T-helper 2 cell treated with Interferon-gamma antibody and Interleukin-4, amounts not matched to agents 5 μg/mL and 100 μg/mL, for 36 hours (primary cell): Measurements from ENCODE around the gene PIK3IP1.
"Not testable (repeated sequence)": the region's sequence is repeated elsewhere in the genome, so short reads cannot be mapped to it uniquely, and the experiment has no call there.

Source experiments
- DNase-seq: peaks from one replicate; pipeline ENCODE4 v3.0.0; 2021; ENCODE audit warnings: low spot score
- H3K27ac Mint-ChIP-seq: one replicate; pipeline ENCODE4 v1.8.0; 2021; ENCODE audit warnings: mild to moderate bottlenecking, mixed read lengths
- H3K27me3 Mint-ChIP-seq: one replicate; pipeline ENCODE4 v1.8.0; 2021; ENCODE audit warnings: low read depth, mixed read lengths
- H3K36me3 Mint-ChIP-seq: one replicate; pipeline ENCODE4 v1.8.0; 2021; ENCODE audit warnings: low read depth, mixed read lengths
- H3K4me1 Mint-ChIP-seq: one replicate; pipeline ENCODE4 v1.8.0; 2021; ENCODE audit warnings: low read depth, mixed read lengths
- H3K4me3 Mint-ChIP-seq: one replicate; pipeline ENCODE4 v1.8.0; 2022; ENCODE audit warnings: mild to moderate bottlenecking, moderate library complexity, mixed read lengths
- H3K9me3 Mint-ChIP-seq: one replicate; pipeline ENCODE4 v1.8.0; 2021; ENCODE audit warnings: mixed read lengths

Gene PIK3IP1

DNA sequence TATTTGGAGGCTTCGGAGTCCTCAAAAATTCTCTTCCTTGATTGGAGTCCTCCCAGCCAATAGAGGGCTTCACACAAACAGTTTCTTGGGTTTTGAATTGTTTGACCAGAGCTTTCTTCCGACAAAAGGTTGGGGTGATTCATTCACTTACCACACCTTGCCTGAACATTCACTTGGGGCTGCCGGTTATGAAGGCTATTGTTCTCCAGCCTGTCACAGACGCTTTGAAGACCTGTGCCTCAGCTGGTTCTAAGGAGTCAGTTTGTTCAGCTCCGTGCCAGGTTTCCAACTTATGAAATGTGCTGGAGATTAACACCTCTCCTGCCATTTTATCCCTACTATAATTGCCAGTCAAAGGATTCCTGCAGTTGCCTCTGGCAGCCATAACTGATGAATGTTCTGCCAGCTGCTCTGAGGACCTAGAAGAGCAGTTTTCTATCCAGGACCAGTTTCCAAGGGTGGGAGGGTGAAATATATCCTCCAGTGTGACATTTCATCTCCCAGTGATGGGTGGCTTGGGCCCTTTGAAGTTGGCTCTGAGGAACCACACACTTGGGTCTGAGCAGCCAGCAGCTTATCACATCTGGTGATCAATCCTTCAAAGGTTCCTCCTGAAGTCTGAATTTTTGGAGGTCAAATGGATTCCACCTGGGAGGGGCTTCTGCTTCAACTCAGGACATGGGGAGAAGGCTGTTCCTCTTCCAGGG, 48.8 kb downstream of the PIK3IP1 start:
- no peaks in the 10 kb centered on the region for H3K9me3 Mint-ChIP-seq
- H3K27ac Mint-ChIP-seq: no peak overlapping the region
- peaks cover 56% of the 10 kb centered on the region for H3K4me1 Mint-ChIP-seq
- H3K4me3 Mint-ChIP-seq: no peak overlapping the region
- H3K27me3 Mint-ChIP-seq: no peaks in the 10 kb centered on the region
- peaks cover 12% of the 10 kb centered on the region for H3K36me3 Mint-ChIP-seq
- no peak for DNase-seq

GRCh38 chr22:31241936-31242335, 50.4 kb downstream of the PIK3IP1 start:
- Mint-ChIP-seq H3K36me3 (peaks cover 6% of the 10 kb centered on the region), H3K4me3 (no peak overlapping the region), H3K9me3 (no peaks in the 10 kb centered on the region), H3K27ac (no peak overlapping the region), H3K4me1 (peaks cover 48% of the 10 kb centered on the region), H3K27me3 (no peaks in the 10 kb centered on the region)
- no peak for DNase-seq

- H3K27me3 Mint-ChIP-seq: no peaks in the 10 kb centered on the region
- H3K4me1 Mint-ChIP-seq: peaks cover 45% of the 10 kb centered on the region
- H3K27ac Mint-ChIP-seq: no peak overlapping the region
- no peaks in the 10 kb centered on the region for H3K9me3 Mint-ChIP-seq
- no peak overlapping the region for H3K4me3 Mint-ChIP-seq
- H3K36me3 Mint-ChIP-seq: peaks cover 6% of the 10 kb centered on the region
- DNase-seq: no peak
These were observed 51.1 kb downstream of the PIK3IP1 start for GRCh38 chr22:31241200-31241599.

DNA sequence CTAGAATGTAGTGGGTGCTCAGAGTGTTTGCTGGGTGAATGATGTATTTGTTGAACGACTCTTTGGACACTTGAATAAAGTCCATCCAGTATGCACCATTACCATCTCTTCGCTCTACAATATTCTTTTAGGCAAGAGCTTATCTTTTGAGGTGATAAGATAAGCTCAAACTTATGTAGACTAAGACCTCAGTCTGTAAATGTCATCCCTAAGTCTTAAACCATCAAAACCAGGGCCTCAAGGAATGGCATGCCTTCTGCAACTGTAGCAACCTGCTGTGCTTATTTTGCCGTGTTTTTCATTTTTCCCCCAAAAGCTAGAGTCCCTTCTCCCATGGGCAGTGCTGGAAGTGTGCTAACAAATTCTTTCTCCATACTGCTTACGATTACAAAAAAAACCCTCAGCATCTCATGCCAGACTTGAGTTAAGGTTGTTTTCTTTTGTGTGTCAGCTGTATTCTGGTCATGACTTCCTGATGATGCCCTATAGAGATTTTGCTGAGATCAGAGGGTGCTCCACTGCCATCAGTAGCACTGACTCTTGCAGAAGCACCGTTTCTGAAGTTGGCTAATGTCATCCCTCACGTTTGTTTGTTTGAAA, 52.4 kb downstream of the PIK3IP1 start:
- Mint-ChIP-seq H3K27ac (no peak overlapping the region), H3K27me3 (no peaks in the 10 kb centered on the region)

DNA sequence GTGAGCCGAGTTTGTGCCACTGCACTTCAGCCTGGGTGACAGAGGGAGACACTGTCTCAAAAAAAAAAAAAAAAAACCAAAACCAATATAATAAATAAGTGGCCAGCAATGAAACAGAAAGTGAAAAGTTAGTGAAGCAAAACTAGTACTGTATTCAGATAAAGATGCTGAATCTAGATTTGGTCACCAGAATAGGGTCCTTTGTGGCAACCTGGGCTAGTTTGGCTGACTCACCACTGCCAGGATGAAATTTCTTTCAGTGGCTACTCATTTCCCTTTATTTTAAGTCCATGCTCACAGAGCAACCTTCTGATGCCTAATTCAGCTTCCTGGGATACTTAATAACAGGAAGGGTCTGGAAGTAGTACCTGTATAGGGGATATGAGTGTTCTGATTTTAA, 54.2 kb downstream of the PIK3IP1 start:
- Mint-ChIP-seq H3K27ac (no peak overlapping the region), H3K4me3 (no peak overlapping the region), H3K9me3 (no peaks in the 10 kb centered on the region), H3K4me1 (peaks cover 40% of the 10 kb centered on the region), H3K36me3 (peaks cover 18% of the 10 kb centered on the region), H3K27me3 (no peaks in the 10 kb centered on the region)
- no peak for DNase-seq

More for the DNA sequence above, 52.4 kb downstream of the PIK3IP1 start:
- no peaks in the 10 kb centered on the region for H3K9me3 Mint-ChIP-seq
- H3K36me3 Mint-ChIP-seq: peaks cover 10% of the 10 kb centered on the region
- no peak overlapping the region for H3K4me3 Mint-ChIP-seq
- DNase-seq: no peak
- peaks cover 46% of the 10 kb centered on the region for H3K4me1 Mint-ChIP-seq

- peaks cover 15% of the 10 kb centered on the region for H3K36me3 Mint-ChIP-seq
- H3K4me3 Mint-ChIP-seq, DNase-seq, H3K27ac Mint-ChIP-seq, H3K27me3 Mint-ChIP-seq, H3K9me3 Mint-ChIP-seq: not testable (repeated sequence)
- peaks cover 39% of the 10 kb centered on the region for H3K4me1 Mint-ChIP-seq
These were observed 56.2 kb downstream of the PIK3IP1 start for GRCh38 chr22:31236044-31236443.

GRCh38 chr22:31235081-31235480, 57.2 kb downstream of the PIK3IP1 start:
- H3K4me3 Mint-ChIP-seq: no peak overlapping the region
- DNase-seq: no peak
- H3K9me3 Mint-ChIP-seq: no peaks in the 10 kb centered on the region
- peaks cover 45% of the 10 kb centered on the region for H3K4me1 Mint-ChIP-seq
- no peak overlapping the region for H3K27ac Mint-ChIP-seq
- peaks cover 21% of the 10 kb centered on the region for H3K36me3 Mint-ChIP-seq
- no peaks in the 10 kb centered on the region for H3K27me3 Mint-ChIP-seq

DNA sequence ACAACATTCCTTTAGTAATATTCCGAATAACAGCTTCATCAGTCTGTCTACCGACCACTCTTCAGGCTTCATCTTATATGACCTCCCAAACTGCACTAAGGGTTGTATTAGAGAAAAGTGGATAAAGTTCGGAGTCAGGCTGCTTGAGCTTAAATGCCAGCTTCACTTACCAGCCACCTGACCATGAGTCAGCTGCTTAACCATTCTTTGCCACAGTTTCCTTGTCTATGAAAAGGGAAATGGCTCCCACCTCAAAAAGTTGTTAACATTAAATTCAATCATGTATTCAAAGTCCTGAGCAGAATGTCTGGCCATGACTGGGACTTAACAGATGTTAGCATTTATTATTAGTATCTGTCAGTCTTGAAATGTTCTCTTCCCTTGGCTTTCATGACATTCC, 59.3 kb downstream of the PIK3IP1 start:
- no peak overlapping the region for H3K27ac Mint-ChIP-seq
- H3K9me3 Mint-ChIP-seq: no peaks in the 10 kb centered on the region
- peaks cover 25% of the 10 kb centered on the region for H3K36me3 Mint-ChIP-seq
- no peak for DNase-seq
- H3K4me3 Mint-ChIP-seq: no peak overlapping the region
- H3K27me3 Mint-ChIP-seq: no peaks in the 10 kb centered on the region
- H3K4me1 Mint-ChIP-seq: peaks cover 44% of the 10 kb centered on the region
